Femur (tissue), 1 donor: ENCODE measurements around the gene USP22.
A peak's percentile ranks its signal among the peaks of the same experiment; 100 is the strongest.

Source experiments
- DNase-seq: peaks from one replicate; pipeline ENCODE4 v3.0.0-alpha.2; 2017

USP22 gene

DNA sequence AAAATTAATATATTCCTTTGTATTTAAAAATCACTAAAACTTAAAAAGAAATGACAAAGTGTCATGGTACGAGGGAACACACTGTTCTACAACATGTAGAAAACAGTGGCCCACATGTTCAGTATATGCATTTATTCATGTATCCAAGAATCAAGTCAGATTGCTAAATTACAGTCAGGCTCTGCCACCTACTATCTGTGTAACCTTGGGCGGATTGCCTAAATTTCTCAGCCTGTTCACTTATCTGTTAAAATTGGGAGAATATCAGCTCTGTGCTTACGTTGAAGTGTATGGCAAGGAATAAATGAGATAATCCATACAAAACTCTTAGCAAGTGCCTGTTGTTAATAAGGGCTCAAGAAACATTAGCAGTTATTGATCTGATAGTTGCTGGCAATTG is 3.4 kb upstream of the USP22 start:
- DNase-seq, result no peak

DNA sequence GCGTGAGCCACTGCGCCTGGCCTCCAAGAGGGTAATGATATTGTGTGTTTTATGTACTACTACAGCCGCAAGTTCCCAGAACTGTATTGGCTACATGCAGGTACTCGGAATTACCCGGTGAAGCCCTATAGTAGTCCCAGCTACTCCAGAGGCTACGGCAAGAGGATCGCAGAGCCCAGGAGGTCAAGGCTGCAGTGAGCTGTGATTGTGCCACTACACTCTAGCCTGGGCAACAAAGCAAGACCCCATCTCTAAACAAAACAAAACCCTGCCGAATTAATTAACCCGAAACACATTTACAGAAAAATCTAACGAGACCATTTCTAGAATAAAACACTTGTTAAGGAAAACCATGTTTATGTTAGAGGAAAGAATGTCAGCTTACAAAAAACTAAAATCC is 2.2 kb upstream of the USP22 start:
- no peak for DNase-seq

DNA sequence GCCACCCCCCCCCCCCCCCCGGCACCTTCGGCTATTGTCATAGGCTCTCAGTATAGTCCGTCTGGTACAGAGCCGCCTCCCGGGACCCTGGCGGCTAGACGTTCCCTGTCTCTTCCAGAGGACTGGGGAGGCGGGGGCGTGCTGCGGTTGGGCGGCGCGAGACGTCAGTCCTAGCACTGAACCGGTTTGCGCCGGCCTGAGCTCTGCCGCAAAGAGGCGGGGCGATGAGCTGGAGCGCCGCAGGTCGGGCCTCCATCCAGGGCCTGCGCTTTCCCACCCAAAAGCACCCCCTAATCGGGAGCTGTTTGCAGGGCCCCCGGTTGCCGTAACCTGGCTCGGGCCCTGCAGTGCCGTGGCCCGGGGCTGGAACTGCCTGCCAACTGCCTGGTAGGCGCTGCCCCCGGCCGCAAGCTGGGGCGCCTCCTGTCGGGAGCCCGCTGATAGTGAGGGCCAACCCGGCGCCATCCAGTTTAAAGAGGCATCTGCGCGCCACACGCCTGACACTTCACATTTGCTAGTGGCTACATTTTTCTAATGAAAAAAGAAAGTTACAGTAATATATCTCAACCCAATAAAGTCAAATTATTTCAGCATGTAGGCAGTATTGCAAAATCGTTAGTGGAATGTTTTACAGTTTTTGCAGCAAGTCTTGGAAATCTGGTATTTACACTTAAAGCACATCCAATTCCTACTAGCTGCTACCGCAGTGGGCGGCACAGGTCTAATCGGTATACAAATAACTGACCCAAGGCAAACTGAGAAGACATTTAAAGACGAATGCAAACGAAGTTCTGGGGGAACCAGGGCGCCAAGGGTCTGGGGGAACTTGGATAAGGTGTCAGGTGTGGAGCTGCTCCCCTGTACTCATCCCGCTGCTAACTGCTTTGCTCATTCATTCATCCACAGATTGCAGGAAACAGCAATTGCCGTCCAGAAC is 753 bp upstream of the USP22 start:
- peak; percentile 100 for DNase-seq

DNA sequence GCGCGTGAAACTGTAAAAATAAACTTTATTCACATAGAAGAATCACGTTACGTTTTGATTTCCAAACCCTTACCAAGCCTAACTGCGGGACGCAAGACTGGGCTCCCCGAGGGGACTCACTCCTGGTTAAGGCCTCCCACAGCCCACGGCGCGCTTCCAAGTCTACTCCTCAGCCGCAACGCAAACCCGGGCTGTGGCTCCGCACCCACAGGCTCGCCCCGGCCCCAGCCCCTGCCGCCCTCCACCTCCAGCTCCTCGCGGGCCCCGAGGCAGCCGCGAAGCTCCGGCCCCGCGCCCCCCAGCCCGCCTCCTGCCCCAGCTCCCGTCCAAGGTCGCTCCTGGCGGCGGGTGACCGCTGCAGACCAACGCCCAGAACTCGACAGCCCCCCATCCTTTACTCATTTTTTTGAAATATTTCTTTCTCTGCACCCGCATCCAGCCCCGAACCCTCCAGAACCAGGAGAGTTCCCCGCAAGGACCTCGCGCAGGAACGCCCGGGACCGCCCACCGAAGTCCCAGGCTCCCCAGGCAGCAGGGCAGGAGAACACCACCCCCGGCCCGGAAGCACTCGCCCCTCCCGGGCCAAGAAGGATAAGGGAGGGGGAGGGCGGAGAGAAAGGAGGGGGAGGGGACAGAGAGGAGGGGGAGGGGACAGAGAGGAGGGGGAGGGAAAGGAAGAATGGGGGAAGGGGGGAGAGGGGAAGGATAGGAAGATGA is 912 bp downstream of the USP22 start:
- DNase-seq, result peak; percentile 92

DNA sequence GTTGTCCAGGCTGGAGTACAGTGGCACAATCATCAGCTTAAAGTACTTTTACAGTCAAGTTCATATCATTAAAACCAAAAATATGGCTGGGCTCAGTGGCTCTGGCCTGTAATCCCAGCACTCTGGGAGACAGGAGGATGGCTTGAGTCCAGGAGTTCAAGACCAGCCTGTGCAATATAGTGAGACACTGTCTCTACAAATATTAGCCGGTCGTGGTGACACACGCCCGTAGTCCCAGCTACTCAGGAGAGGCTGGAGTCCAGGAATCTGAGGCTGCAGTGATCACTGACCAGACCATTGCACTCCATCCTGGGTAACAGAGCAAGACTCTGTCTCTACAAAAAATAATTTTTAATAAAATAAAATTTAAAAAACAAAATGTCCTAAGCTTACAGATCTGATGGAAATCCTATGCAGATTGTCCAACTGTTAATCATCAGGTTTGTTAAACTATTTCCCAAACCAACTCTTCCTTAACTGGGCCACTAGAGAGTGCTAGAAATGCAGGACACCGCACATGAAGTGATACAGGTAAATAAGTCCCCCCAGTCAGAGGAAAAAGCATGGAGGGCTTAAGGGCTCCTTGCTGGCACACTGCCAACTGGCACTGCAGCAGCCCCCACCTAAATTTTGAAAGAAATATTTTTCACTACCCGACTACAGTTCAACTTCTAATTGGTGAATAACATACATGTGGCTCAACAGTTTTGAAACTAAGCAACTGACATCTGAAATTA is 2.8 kb downstream of the USP22 start:
- DNase-seq, result no peak

DNA sequence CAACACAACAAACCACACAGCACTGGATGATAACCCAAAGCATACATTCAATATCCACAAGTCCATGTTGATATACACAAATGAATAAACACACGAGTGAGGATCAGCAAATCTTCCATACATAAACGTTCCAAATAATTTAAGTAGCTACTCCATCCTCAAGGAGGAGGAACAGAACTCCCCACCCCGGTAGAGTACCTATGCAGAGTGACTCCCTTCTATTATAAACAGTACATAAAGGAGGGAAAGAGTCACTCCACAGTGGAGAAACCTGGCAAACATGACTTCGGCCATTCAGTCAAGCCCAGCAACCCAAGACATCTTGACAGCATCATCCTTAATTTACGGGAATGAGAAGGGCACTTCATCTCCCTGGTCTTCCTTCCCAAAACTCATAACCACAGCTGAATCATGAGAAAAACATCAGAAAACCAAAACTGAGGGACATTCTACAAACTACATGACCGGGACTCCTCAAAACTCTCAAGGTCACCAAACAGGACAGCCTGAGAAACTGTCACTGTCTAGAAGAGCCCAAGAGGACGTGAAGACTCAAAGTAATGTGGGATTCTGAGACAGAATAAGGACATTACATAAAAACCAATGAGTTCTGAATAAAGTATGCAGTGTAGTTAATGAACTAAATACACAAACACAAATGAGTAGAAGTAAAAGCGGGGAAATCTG is 5.6 kb downstream of the USP22 start:
- no peak for DNase-seq

DNA sequence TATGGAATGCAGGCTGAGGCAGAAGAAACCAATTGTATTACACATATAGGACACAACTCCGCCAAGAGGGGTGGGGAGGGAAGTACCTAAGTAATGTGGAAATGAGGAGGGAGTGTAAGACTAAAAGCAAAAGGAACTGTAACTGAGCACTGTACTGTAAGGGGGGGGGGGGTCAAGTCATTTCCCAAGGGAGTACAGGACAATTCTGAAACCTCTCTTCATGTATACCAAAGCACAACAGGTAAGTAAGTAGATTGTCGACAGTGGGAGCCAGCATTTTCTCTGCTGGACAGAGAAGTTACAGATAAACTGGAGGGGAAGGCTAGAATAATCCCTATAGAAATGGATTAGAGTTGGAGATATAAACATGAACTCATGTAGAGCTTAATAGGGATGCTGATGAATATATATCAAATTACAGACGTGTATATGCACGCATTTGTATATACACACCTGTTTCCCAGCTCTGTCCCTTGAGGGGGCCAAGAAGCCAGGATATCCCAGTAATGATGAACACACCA is 6.4 kb downstream of the USP22 start:
- no peak for DNase-seq

DNA sequence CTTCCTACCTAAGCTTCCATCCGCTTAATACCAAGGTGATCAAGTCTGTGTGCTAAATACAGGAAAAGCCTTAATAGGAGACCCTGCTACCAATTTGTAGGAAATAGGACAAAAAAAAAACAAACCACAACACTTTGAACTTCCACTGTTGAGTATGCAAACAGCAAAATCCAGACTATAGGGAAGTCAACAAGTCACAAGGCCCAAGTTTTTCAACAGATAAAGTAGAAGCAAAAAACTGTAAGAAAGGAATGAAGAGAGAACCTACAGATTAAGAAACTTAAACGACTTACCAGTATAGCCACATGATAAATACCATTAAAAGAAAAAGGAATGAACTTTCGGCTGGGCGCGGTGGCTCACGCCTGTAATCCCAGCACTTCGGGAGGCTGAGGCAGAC is 7.4 kb downstream of the USP22 start:
- no peak for DNase-seq

DNA sequence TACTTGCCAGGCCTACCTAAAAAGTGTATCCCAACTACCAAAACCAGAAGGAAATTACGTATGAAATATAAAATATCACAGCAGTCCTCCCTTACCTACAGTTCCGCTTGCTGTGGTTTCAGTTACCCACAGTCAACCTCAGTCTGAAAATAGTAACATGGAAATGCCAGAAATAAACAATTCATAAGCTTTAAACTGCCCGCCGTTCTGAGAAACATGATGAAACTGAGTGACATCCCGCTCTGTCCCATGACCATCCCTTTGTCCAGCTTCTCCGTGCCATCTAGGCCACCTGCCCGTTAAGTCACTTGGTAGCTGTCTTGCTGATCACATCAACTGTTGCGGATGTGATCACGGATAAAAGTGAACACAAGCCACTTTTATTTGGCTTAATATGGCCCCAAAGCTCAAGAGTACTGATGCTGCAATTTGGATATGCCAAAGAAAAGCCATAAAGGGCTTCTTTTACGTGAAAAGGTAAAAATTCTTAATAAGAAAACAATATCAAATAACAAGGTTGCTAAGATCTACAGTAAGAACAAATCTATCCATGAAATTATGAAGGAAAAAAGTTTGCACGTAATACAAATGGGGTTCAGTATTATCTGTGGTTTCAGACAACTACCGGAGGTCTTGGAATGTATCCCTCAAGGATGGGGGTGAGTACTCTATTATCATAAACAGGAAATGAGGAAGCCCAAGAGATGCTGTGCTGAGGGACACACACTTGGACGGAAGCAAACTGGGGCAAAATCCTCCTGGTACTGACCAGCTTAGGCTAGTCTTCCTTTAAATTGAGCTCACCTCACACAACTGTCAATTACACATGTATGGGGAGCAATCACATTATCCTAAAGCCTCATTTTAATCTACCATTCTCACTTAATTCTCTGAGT is 8.2 kb downstream of the USP22 start:
- DNase-seq, result no peak

DNA sequence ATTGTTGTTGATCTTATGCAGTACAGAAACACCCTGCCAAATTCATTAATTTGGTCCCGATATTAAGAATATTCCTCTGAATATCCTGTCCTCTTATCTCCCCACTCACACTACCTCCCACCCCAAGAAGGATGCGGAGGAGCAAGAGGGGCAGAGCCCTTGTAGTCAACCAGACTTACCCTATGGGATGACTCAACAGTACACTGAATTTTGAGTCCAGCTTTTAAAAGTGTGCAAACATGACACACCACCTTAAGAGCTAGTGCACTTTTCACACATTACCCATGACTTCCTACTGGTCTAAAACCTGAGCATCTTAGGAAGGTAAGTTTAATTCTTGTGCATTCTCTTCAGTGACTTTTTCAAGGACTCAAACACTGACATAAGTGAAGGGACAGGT is 9.5 kb downstream of the USP22 start:
- no peak for DNase-seq

DNA sequence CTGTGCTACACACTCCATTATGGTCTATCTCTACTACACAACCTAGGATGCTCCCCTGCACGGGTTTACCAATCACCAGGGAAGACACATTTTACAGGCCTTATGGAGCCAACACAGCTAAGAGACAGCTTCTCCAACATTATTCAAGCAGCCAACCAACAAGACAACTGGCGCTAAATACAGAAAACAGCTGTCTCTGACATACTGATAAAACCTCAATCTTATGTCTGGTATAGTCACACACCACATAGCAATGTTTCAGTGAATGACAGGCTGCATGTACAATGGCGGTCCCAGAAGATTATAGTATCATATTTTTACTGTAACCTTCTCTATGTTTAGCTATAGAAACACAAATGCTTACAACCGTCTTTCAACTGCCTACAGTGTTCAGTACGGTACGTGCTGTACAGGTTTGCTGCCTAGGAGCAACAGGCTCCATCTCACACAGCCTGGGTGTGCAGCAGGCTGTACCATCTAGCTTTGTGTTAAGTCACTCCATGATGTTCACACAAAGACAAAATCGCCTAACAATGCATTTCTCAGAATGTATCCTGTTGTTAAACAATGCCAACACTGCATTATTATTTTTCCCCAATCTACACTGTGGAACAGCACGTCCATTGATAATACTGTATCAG is 10.9 kb downstream of the USP22 start:
- no peak for DNase-seq

DNA sequence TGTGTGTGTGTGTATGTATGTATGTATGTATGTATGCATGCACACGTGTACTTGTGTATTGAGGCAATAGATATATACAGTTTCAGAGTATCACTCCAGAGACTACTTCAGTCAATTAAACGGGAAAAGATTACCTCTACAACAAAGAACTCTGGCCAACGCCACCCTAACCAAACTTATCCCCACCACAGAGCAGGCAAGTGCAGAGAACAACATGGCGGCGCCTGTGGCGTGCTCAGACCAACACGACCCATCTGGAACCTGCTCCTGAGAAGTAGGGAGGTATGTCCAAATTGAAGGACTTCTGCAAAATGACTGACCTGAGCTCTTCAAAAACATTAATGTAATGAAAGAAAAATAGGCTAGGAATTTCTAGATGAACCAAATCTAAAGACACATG is 12.4 kb downstream of the USP22 start:
- no peak for DNase-seq

DNA sequence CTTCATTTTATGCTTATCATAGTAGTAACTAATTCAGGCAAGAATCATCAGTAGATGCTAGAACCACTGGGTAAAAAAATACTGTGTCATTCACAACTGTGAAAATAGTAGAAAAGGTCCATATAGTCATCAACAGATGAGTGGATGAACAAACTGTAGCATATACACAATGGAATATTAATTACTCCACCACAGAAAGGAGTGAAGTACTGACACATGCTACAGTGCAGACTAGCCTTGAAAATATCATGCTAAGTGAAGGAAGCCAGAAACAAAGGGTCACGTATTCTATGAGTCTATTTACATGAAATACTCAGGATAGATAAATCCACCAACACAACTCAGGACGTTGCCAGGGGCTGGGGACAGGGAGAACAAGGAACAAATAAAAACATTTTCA is 13.3 kb downstream of the USP22 start:
- no peak for DNase-seq

DNA sequence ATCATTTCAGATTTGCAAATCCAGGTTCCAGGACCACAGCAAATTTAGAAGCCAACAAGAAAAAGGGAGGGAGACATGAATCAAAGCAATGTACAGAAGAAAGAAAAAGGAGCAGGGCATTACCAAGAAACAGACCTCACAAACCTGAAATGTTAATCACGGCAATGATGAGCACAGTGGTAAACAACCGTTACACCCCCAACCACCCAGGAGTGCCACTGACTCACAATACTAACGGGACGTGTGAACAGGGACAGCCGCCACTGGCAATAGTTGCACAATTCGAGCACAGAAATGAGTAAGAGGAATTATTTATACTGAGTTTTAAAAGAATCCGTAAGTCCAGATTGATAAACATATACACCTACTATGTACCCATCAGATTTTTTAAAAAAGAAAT is 13.8 kb downstream of the USP22 start:
- no peak for DNase-seq

DNA sequence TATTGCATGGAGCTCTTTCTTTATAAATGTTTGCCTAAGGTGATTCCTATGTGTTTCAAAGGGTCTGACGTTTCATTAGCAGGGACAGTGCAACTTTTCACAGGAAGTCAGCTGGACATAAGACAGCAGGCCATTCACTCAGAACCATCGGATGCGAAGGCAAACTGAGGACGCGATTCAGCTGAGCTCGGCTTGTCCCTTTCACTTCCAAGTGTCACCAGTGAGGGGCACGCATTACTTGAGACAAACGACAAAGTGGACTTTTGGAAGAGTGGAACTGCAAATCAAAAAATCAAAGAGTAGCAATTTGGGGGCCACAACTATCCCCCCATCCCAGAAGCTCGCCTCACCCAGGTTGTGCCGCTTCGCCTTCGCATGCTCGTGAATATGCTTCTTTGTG is 14.6 kb downstream of the USP22 start:
- DNase-seq, result no peak

DNA sequence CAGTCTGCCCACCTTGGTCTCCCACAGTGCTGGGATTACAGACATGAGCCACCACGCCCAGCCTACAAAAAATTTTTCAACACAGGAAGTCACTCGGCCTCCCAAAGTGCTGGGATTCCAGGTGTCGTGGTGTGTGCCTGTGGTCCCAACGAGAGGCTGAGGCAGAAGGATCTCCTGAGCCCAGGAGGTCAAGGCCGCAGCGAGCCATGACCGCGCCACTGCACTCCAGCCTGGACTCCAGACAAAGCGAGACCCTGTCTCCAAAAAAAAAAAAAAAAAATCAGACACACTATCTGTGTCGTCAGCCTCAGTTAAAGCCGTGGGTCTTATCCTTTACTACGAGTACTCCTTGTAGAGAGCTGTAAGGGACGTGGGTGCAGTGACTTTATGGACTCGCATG is 15.8 kb downstream of the USP22 start:
- DNase-seq, result no peak

DNA sequence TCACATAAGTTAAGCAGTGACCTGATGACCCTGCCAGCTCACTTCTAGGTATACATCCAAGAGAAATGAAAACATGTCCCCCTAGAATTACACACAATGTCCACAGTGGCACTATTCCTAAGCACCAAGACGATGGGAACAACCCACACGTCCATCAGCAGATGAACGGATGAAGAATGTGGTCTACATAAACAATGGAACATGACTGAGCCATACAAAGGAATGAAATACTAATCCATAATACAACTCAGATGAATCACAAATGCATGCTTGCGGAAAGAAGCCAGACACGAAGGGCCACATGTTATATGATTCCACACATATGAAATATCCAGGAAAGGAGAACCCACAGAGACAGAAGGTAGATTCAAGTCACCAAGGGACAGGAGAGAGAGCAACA is 17.4 kb downstream of the USP22 start:
- DNase-seq, result no peak

DNA sequence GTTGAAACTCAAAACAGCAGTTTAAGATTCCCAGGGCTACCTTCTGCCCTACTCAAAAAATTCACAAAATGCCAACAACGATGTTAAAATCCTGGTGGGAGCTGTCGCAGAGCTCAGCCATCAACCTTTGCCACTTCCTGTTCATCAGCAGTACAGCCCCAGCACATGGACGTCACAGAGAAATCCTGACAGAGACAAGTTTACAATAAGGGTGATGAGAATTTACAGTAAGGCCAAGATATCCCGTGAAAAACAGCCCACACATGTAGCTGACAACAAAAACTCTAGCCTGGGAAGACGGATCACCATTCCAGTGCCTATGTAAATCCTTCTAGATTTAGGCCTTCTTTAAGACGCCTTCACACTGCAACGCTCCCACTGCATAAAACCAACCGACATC is 18.8 kb downstream of the USP22 start:
- no peak for DNase-seq

DNA sequence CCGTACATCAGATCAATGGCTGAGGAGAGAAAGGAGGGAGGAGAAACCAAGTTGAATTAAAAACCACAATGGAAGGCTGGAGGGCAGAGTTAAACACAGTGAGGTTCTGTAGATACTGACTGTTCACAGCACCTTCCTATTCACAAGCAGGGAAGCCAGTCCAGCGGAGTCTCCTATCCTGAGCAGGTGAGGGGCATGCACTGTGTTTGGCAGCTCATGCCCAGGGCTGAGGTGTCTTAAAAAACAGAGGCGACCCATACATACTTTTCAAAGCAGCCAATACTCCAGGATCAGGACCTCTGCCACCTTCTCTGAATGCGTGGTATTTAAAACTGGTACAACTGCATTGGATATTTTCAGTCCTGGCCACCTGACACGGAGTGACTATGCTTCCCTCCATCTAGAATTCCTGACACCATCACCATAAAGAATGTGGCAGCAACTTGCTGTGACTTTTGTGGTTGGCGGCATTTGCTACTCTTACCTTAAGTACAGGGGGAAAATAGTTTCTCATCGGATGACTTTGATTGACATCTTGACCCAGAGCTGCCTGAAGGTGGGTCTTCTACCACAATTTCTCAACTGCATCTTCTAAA is 21.5 kb downstream of the USP22 start:
- no peak for DNase-seq

DNA sequence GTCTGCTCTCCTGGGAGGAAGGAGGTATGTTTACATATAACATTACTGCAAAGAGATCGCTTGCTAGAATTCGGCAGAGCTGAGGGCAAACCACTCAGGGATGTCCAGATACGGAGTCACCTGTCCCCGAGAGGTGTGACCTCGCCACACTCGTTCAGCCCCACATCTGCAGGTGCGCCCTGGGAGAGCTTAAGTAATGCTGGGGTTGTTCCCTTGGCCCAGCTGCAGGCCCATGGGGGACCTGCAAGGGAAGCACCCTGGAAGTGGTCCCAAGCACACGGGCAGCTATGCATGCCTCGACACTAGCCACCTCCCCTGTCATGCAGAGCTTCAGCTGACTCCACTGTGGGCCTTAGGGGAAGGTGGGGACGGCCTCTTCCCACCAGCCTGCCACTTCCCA is 22.2 kb downstream of the USP22 start:
- DNase-seq, result no peak
